Measurements from ENCODE around the gene KIAA1549.

The KIAA1549 gene

DNA sequence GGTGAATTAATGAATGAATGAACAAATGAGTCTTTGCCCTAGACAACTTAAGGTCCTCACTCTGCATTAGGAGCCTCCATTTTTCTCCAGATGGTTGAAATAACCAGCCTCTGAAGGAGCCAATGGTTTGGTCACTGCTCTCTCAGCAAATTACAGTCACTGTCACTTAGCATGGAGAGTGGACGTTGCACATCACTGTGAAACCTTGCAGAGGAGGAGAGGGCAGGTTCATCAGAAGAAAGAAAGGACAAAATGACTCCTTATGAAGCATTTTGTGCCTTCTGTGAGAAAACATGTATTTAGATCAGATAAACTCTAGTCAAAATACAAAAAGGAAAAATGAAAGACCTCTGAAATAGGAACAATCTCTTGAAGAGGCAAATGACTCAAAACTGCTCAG, 176.6 kb downstream of the KIAA1549 start:
- Histone ChIP-seq H3K14ac (ENCODE audit: low read length in 2 of 2) (no peak overlapping the region), H2BK15ac (ENCODE audit: low read depth, poor library complexity, severe bottlenecking) (no peak overlapping the region)
- WGBS = 40% methylated on average over 1 of the region's 1 CpG

DNA sequence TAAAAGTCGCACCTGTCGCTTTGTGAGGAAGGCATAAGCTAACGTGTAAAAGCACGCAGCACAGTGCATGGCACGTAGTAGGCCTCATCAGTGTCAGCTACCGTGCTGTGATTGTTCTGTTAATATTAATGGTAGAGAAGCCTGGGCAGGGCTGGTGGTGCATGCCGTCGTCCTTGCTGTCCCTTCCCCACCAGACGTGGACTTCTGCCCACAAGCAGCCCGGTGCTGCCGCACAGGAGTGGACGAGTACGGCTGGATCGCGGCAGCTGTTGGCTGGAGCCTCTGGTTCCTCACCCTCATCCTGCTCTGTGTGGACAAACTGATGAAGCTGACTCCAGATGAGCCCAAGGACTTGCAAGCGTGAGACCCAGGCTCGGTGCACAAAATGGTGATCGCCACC, 178.5 kb downstream of the KIAA1549 start:
- H4K91ac ChIP-seq (ENCODE audit: low read length) = no peak overlapping the region
- no peak overlapping the region for H3K4me2 ChIP-seq (ENCODE audit: low read length, poor library complexity, severe bottlenecking)
- no peak overlapping the region for H3K23ac ChIP-seq (ENCODE audit: low read length in 2 of 2)
- no peaks in the 10 kb centered on the region for H3K9me3 ChIP-seq (ENCODE audit: control insufficient read depth, low read length)
- no peak overlapping the region for H2BK120ac ChIP-seq (ENCODE audit: low read depth, low read length)
- no peak overlapping the region for H3K18ac ChIP-seq (ENCODE audit: low read depth in 1 of 2, low read length in 2 of 2)
- H2BK5ac ChIP-seq (ENCODE audit: low read depth, low read length, poor library complexity, severe bottlenecking) = no peak overlapping the region
- H3K4ac ChIP-seq (ENCODE audit: low read depth in 1 of 2, low read length in 2 of 2) = no peak overlapping the region
- no peaks in the 10 kb centered on the region for H3K36me3 ChIP-seq (ENCODE audit: control insufficient read depth in 1 of 2, insufficient read depth in 2 of 2, low read depth in 1 of 2, low read length in 2 of 2)
- no peak overlapping the region for H4K8ac ChIP-seq (ENCODE audit: low read length)
- no peak overlapping the region for H3K27ac ChIP-seq (ENCODE audit: low read length, poor library complexity, severe bottlenecking)
- H3K4me3 ChIP-seq (ENCODE audit: insufficient read depth in 1 of 2, low read depth in 1 of 2, low read length in 2 of 2) = no peak overlapping the region
- no peak overlapping the region for H2BK12ac ChIP-seq (ENCODE audit: low read length in 2 of 2)
- H3K9ac ChIP-seq (ENCODE audit: low read length) = no peak overlapping the region
- no peak for DNase-seq
- no peak overlapping the region for H2AFZ ChIP-seq (ENCODE audit: low read depth, low read length)
- 92% methylated on average over 18 of the region's 18 CpGs for whole genome bisulfite sequencing
- no peak overlapping the region for H3K14ac ChIP-seq (ENCODE audit: low read length in 2 of 2)
- no peaks in the 10 kb centered on the region for H3K27me3 ChIP-seq (ENCODE audit: control insufficient read depth in 1 of 2, insufficient read depth in 1 of 2, low read length in 2 of 2)
- peaks cover 9% of the 10 kb centered on the region for H3K4me1 ChIP-seq (ENCODE audit: control insufficient read depth, insufficient read depth, low read depth, low read length)
- no peak overlapping the region for H2AK5ac ChIP-seq (ENCODE audit: low read length, severe bottlenecking)
- H2BK15ac ChIP-seq (ENCODE audit: low read depth, poor library complexity, severe bottlenecking) = no peak overlapping the region
- no peaks in the 10 kb centered on the region for H3K79me1 ChIP-seq (replicated peaks; ENCODE audit: low read length, poor library complexity, severe bottlenecking)

More for the DNA sequence above, 176.6 kb downstream of the KIAA1549 start:
- Histone ChIP-seq H3K4me2 (ENCODE audit: low read length, poor library complexity, severe bottlenecking) (no peak overlapping the region), H3K27me3 (ENCODE audit: control insufficient read depth in 1 of 2, insufficient read depth in 1 of 2, low read length in 2 of 2) (no peaks in the 10 kb centered on the region), H2BK120ac (ENCODE audit: low read depth, low read length) (no peak overlapping the region), H3K36me3 (ENCODE audit: control insufficient read depth in 1 of 2, insufficient read depth in 2 of 2, low read depth in 1 of 2, low read length in 2 of 2) (no peaks in the 10 kb centered on the region), H2BK5ac (ENCODE audit: low read depth, low read length, poor library complexity, severe bottlenecking) (no peak overlapping the region), H2BK12ac (ENCODE audit: low read length in 2 of 2) (no peak overlapping the region), H3K4ac (ENCODE audit: low read depth in 1 of 2, low read length in 2 of 2) (no peak overlapping the region), H4K91ac (ENCODE audit: low read length) (no peak overlapping the region), H2AFZ (ENCODE audit: low read depth, low read length) (no peak overlapping the region), H2AK5ac (ENCODE audit: low read length, severe bottlenecking) (no peak overlapping the region), H3K9me3 (ENCODE audit: control insufficient read depth, low read length) (no peaks in the 10 kb centered on the region), H4K8ac (ENCODE audit: low read length) (no peak overlapping the region), H3K18ac (ENCODE audit: low read depth in 1 of 2, low read length in 2 of 2) (no peak overlapping the region), H3K9ac (ENCODE audit: low read length) (no peak overlapping the region), H3K23ac (ENCODE audit: low read length in 2 of 2) (no peak overlapping the region), H3K4me1 (ENCODE audit: control insufficient read depth, insufficient read depth, low read depth, low read length) (peaks cover 5% of the 10 kb centered on the region), H3K79me1 (replicated peaks; ENCODE audit: low read length, poor library complexity, severe bottlenecking) (no peaks in the 10 kb centered on the region), H3K27ac (ENCODE audit: low read length, poor library complexity, severe bottlenecking) (no peak overlapping the region), H3K4me3 (ENCODE audit: insufficient read depth in 1 of 2, low read depth in 1 of 2, low read length in 2 of 2) (no peak overlapping the region)
- no peak for DNase-seq

- Histone ChIP-seq H2AFZ (ENCODE audit: low read depth, low read length) (no peak overlapping the region), H3K36me3 (ENCODE audit: control insufficient read depth in 1 of 2, insufficient read depth in 2 of 2, low read depth in 1 of 2, low read length in 2 of 2) (no peaks in the 10 kb centered on the region), H3K9me3 (ENCODE audit: control insufficient read depth, low read length) (no peaks in the 10 kb centered on the region), H4K8ac (ENCODE audit: low read length) (no peak overlapping the region), H3K4ac (ENCODE audit: low read depth in 1 of 2, low read length in 2 of 2) (no peak overlapping the region), H4K91ac (ENCODE audit: low read length) (no peak overlapping the region), H3K27me3 (ENCODE audit: control insufficient read depth in 1 of 2, insufficient read depth in 1 of 2, low read length in 2 of 2) (no peaks in the 10 kb centered on the region), H3K4me3 (ENCODE audit: insufficient read depth in 1 of 2, low read depth in 1 of 2, low read length in 2 of 2) (no peak overlapping the region), H3K18ac (ENCODE audit: low read depth in 1 of 2, low read length in 2 of 2) (no peak overlapping the region), H2BK12ac (ENCODE audit: low read length in 2 of 2) (no peak overlapping the region), H3K27ac (ENCODE audit: low read length, poor library complexity, severe bottlenecking) (no peak overlapping the region), H3K4me2 (ENCODE audit: low read length, poor library complexity, severe bottlenecking) (no peak overlapping the region), H3K14ac (ENCODE audit: low read length in 2 of 2) (no peak overlapping the region), H2AK5ac (ENCODE audit: low read length, severe bottlenecking) (no peak overlapping the region), H3K9ac (ENCODE audit: low read length) (no peak overlapping the region), H3K79me1 (replicated peaks; ENCODE audit: low read length, poor library complexity, severe bottlenecking) (no peaks in the 10 kb centered on the region), H3K4me1 (ENCODE audit: control insufficient read depth, insufficient read depth, low read depth, low read length) (peaks cover 11% of the 10 kb centered on the region), H2BK5ac (ENCODE audit: low read depth, low read length, poor library complexity, severe bottlenecking) (no peak overlapping the region), H3K23ac (ENCODE audit: low read length in 2 of 2) (no peak overlapping the region), H2BK15ac (ENCODE audit: low read depth, poor library complexity, severe bottlenecking) (no peak overlapping the region), H2BK120ac (ENCODE audit: low read depth, low read length) (no peak overlapping the region)
- DNase-seq = no peak
- WGBS = 98% methylated on average over 3 of the region's 3 CpGs
These were observed 179.9 kb downstream of the KIAA1549 start for GRCh38 chr7:138801256-138801655.

DNA sequence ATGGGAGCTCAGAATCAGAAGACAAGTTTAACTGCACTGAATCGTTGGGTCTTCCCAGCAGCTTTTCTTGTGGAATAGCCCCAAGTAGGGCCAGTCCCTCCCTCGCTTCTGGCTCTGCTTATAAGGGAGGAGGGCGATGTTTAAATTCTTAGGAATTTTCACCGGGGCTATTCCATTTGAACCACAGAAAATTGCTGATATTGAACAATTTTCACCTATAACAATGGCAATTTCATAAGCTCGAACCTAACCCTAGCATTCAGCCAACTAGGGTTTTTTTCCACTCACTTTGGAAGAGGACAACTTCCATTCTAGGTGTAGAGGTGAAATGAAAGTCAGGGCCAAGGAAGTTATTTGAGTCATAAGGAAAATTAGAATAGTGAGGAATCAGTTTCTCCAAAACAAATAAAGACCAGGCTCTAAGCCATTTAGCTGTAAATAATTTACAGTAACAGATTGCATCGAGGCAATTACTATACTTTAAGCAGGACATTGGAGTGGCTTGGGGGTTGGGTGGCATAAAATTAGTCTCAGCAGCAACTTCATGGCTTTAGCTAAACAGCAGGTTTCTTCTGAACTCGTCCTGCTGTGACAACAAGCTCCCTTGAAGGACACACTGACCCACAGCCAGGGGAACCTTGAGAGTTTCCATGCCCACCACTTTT, 181.7 kb downstream of the KIAA1549 start:
- no peak overlapping the region for H2BK5ac ChIP-seq (ENCODE audit: low read depth, low read length, poor library complexity, severe bottlenecking)
- peaks cover 14% of the 10 kb centered on the region for H3K4me1 ChIP-seq (ENCODE audit: control insufficient read depth, insufficient read depth, low read depth, low read length)
- H2AFZ ChIP-seq (ENCODE audit: low read depth, low read length) = no peak overlapping the region
- H3K4me3 ChIP-seq (ENCODE audit: insufficient read depth in 1 of 2, low read depth in 1 of 2, low read length in 2 of 2) = no peak overlapping the region
- H4K8ac ChIP-seq (ENCODE audit: low read length) = no peak overlapping the region
- H2BK120ac ChIP-seq (ENCODE audit: low read depth, low read length) = no peak overlapping the region
- H4K91ac ChIP-seq (ENCODE audit: low read length) = no peak overlapping the region
- no peak overlapping the region for H3K14ac ChIP-seq (ENCODE audit: low read length in 2 of 2)
- H3K79me1 ChIP-seq (replicated peaks; ENCODE audit: low read length, poor library complexity, severe bottlenecking) = no peaks in the 10 kb centered on the region
- 65% methylated on average over 5 of the region's 7 CpGs for WGBS
- no peak overlapping the region for H3K18ac ChIP-seq (ENCODE audit: low read depth in 1 of 2, low read length in 2 of 2)
- H3K36me3 ChIP-seq (ENCODE audit: control insufficient read depth in 1 of 2, insufficient read depth in 2 of 2, low read depth in 1 of 2, low read length in 2 of 2) = no peaks in the 10 kb centered on the region
- H3K27ac ChIP-seq (ENCODE audit: low read length, poor library complexity, severe bottlenecking) = no peak overlapping the region
- no peak overlapping the region for H2AK5ac ChIP-seq (ENCODE audit: low read length, severe bottlenecking)
- H3K9me3 ChIP-seq (ENCODE audit: control insufficient read depth, low read length) = no peaks in the 10 kb centered on the region
- H3K4me2 ChIP-seq (ENCODE audit: low read length, poor library complexity, severe bottlenecking) = no peak overlapping the region
- no peak overlapping the region for H2BK15ac ChIP-seq (ENCODE audit: low read depth, poor library complexity, severe bottlenecking)
- H2BK12ac ChIP-seq (ENCODE audit: low read length in 2 of 2) = no peak overlapping the region
- no peak overlapping the region for H3K23ac ChIP-seq (ENCODE audit: low read length in 2 of 2)
- no peak overlapping the region for H3K4ac ChIP-seq (ENCODE audit: low read depth in 1 of 2, low read length in 2 of 2)
- DNase-seq = no peak
- no peak overlapping the region for H3K9ac ChIP-seq (ENCODE audit: low read length)
- H3K27me3 ChIP-seq (ENCODE audit: control insufficient read depth in 1 of 2, insufficient read depth in 1 of 2, low read length in 2 of 2) = no peaks in the 10 kb centered on the region

Data from mesenchymal stem cell (in vitro differentiated cells and primary cell).